ENCODE data around the gene MCM10. TPM values are rescaled to one million over a fixed set of nuclear protein-coding genes. Genes with fewer than 3 reads are reported as not detected.

MCM10 gene
- total RNA-seq, 1 donor from 2014 or later: 0.08 TPM

DNA sequence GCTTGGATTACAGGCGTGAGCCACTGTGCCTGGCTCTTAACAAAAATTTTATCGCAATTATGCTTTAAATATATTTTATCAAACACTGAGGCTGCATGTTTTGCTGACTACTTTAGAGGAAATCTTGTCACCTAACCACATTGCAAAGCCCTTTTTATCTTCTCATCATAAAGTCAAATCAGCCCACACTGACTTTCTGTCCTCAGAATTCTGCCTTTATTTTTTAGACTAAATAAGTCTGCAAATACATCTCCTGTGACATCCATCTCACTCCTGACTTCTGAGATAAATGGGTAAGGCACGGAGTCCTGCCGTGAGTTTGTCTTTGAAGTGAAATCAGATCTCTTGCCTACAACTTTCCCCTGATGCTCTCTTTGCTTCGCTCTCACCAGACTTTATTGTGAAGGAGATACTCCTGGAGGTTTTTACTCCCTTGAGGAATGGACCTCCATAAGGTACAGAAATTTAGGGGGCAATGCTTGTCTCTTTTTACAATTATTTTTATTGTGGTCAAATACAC, 96.3 kb downstream of the MCM10 start:
- H3K27me3 ChIP-seq (ENCODE audit: low read depth): no peaks in the 10 kb centered on the region
- no peak for DNase-seq
- no peaks in the 10 kb centered on the region for H3K36me3 ChIP-seq
- H3K4me1 ChIP-seq: no peaks in the 10 kb centered on the region
- H3K27ac ChIP-seq (replicated peaks): no peak overlapping the region
- no peak overlapping the region for H3K4me3 ChIP-seq
- TF ChIP-seq CTCF (IDR thresholded peaks at IDR 0.05; ENCODE audit: borderline replicate concordance): no peak
- H3K9me3 ChIP-seq (replicated peaks): no peaks in the 10 kb centered on the region
- intact Hi-C loops (cut with micrococcal nuclease): no loop called here

Other genes starting within 250 kb of the MCM10 start
- gene CCDC3, start 159.8 kb upstream of the MCM10 start, total RNA-seq: 5.8 TPM
- gene OPTN, start 61.4 kb upstream of the MCM10 start, total RNA-seq: 129 TPM
- gene UCMA, start 72.8 kb downstream of the MCM10 start, total RNA-seq: not detected
- 163 TPM for gene PHYH, start 138.5 kb downstream of the MCM10 start, total RNA-seq
- 26.0 TPM for gene SEPHS1, start 186.7 kb downstream of the MCM10 start, total RNA-seq

Measured in left ventricle myocardium inferior (tissue), 1 donor.